Mesendoderm (in vitro differentiated cells): ENCODE measurements around the gene TCL1A.
"Not testable (repeated sequence)": the region's sequence is repeated elsewhere in the genome, so short reads cannot be mapped to it uniquely, and the experiment has no call there.

Experiments used
- DNase-seq: peaks from one replicate; pipeline ENCODE4 v3.0.0; 2013
- H2AK5ac ChIP-seq: 2 replicates; pipeline ENCODE4 v1.6.1; 2013; ENCODE audit warnings: low read length, inconsistent platforms
- H2BK120ac ChIP-seq: 2 replicates; pipeline ENCODE4 v1.6.1; 2013; ENCODE audit warnings: low read depth, mild to moderate bottlenecking, low read length, moderate library complexity, mixed read lengths
- H2BK15ac ChIP-seq: replicated peaks from 2 replicates; pipeline ENCODE4 v1.6.1; 2013; ENCODE audit warnings: low read depth, mild to moderate bottlenecking, moderate library complexity
- H2BK5ac ChIP-seq: 2 replicates; pipeline ENCODE4 v1.6.1; 2013; ENCODE audit warnings: low read length, inconsistent platforms
- H3K18ac ChIP-seq: 2 replicates; pipeline ENCODE4 v1.6.1; 2013; ENCODE audit warnings: mild to moderate bottlenecking, low read length, mixed read lengths
- H3K23ac ChIP-seq: one replicate; pipeline ENCODE4 v1.6.1; 2013; ENCODE audit warnings: low read length
- H3K27ac ChIP-seq: 2 replicates; pipeline ENCODE4 v1.5.1; 2013; ENCODE audit warnings: low read depth, mild to moderate bottlenecking, inconsistent platforms, low read length, moderate library complexity
- H3K27me3 ChIP-seq: 2 replicates; pipeline ENCODE4 v1.6.1; 2013; ENCODE audit warnings: low read length, control low read depth, mild to moderate bottlenecking, inconsistent platforms; ENCODE audit not compliant: insufficient read depth, poor library complexity
- H3K36me3 ChIP-seq: 2 replicates; pipeline ENCODE4 v1.6.1; 2013; ENCODE audit warnings: low read length, inconsistent platforms; ENCODE audit not compliant: control insufficient read depth, insufficient read depth
- H3K4ac ChIP-seq: one replicate; pipeline ENCODE4 v1.6.1; 2013; ENCODE audit warnings: low read depth, mild to moderate bottlenecking, low read length, moderate library complexity
- H3K4me1 ChIP-seq: 2 replicates; pipeline ENCODE4 v1.6.1; 2013; ENCODE audit warnings: low read depth, low read length, inconsistent platforms; ENCODE audit not compliant: control insufficient read depth
- H3K4me2 ChIP-seq: 2 replicates; pipeline ENCODE4 v1.6.1; 2013; ENCODE audit warnings: low read length
- H3K4me3 ChIP-seq: 2 replicates; pipeline ENCODE4 v1.5.1; 2013; ENCODE audit warnings: mild to moderate bottlenecking, low read length
- H3K56ac ChIP-seq: one replicate; pipeline ENCODE4 v1.6.1; 2013; ENCODE audit warnings: low read length
- H3K79me1 ChIP-seq: 2 replicates; pipeline ENCODE4 v1.6.1; 2013; ENCODE audit warnings: low read length, inconsistent platforms
- H3K79me2 ChIP-seq: 2 replicates; pipeline ENCODE4 v1.6.1; 2013; ENCODE audit warnings: mild to moderate bottlenecking, low read length; ENCODE audit not compliant: control insufficient read depth, insufficient read depth
- H3K9ac ChIP-seq: 2 replicates; pipeline ENCODE4 v1.6.1; 2013; ENCODE audit warnings: low read length, inconsistent platforms
- H4K5ac ChIP-seq: one replicate; pipeline ENCODE4 v1.6.1; 2013; ENCODE audit warnings: low read length
- H4K8ac ChIP-seq: one replicate; pipeline ENCODE4 v1.6.1; 2013; ENCODE audit warnings: low read depth, mild to moderate bottlenecking, control low read depth, low read length, moderate library complexity
- WGBS: extraction: QIAGEN DNeasy Blood & Tissue Kit; methylation state at CpG from one replicate; pipeline ENCODE4 v1.1.7; 2013; ENCODE audit warnings: low lambda C conversion rate, missing lambda C conversion rate; ENCODE audit not compliant: insufficient coverage; ENCODE audit errors: extremely low coverage; 5-methylcytosine and 5-hydroxymethylcytosine counted together

The TCL1A gene

DNA sequence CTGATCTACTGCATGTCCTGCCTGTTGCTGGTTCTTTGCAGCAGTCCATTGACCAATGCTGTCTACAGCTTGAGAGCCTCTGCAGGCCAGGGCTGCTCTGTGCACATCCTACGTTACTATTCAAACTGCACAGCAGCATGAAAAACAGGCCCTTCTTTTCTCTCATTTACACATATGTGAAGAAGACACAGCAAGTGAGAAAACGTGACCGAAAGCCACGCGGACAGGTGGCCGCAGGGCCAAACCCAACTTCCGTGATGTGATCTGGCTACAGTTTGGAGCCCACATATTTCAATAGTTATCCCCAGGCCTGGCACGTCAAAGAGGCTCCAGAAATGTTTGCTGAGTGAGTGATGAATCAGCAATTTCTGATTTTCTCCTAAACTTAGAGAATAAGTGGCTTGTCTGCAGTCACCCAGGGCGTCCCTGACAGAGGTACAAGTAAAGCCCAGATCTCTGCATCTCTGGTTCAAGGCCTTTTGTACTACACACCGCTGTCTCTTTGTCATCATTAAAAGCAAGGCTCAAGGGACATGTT lies 45.6 kb downstream of the TCL1A start:
- no peak overlapping the region for H3K56ac ChIP-seq

GRCh38 chr14:95667249-95667693 lies 46.7 kb downstream of the TCL1A start:
- H3K9ac ChIP-seq = no peak overlapping the region
- peaks cover 9% of the 10 kb centered on the region for H3K4me1 ChIP-seq
- DNase-seq = no peak
- no peak overlapping the region for H4K8ac ChIP-seq
- H3K4me3 ChIP-seq = no peak overlapping the region
- H3K27me3 ChIP-seq = no peaks in the 10 kb centered on the region
- no peak overlapping the region for H3K4ac ChIP-seq
- H3K27ac ChIP-seq = no peak overlapping the region
- no peaks in the 10 kb centered on the region for H3K36me3 ChIP-seq
- no peak overlapping the region for H4K5ac ChIP-seq
- no peaks in the 10 kb centered on the region for H3K79me2 ChIP-seq
- H3K56ac ChIP-seq = no peak overlapping the region
- WGBS = no CpG with 5 or more reads among the region's 3 CpGs
- no peak overlapping the region for H2BK15ac ChIP-seq
- H2BK120ac ChIP-seq = no peak overlapping the region
- H3K4me2 ChIP-seq = no peak overlapping the region
- H2BK5ac ChIP-seq = no peak overlapping the region
- H3K18ac ChIP-seq = no peak overlapping the region
- H2AK5ac ChIP-seq = no peak overlapping the region
- no peak overlapping the region for H3K23ac ChIP-seq
- no peaks in the 10 kb centered on the region for H3K79me1 ChIP-seq

More for the DNA sequence above, 45.6 kb downstream of the TCL1A start:
- H2BK15ac ChIP-seq = no peak overlapping the region
- no peak overlapping the region for H3K4ac ChIP-seq
- H3K27me3 ChIP-seq = no peaks in the 10 kb centered on the region
- no peak overlapping the region for H2BK5ac ChIP-seq
- H3K18ac ChIP-seq = no peak overlapping the region
- no peak for DNase-seq
- H3K27ac ChIP-seq = no peak overlapping the region
- no peaks in the 10 kb centered on the region for H3K79me1 ChIP-seq
- no peak overlapping the region for H3K4me3 ChIP-seq
- H2AK5ac ChIP-seq = peak overlapping the region; percentile 76
- H3K23ac ChIP-seq = no peak overlapping the region
- peaks cover 6% of the 10 kb centered on the region for H3K4me1 ChIP-seq
- H3K9ac ChIP-seq = no peak overlapping the region
- no peak overlapping the region for H2BK120ac ChIP-seq
- no peak overlapping the region for H3K4me2 ChIP-seq
- H3K36me3 ChIP-seq = no peaks in the 10 kb centered on the region
- WGBS = no CpG with 5 or more reads among the region's 10 CpGs
- no peak overlapping the region for H4K8ac ChIP-seq
- H4K5ac ChIP-seq = no peak overlapping the region
- H3K79me2 ChIP-seq = no peaks in the 10 kb centered on the region

DNA sequence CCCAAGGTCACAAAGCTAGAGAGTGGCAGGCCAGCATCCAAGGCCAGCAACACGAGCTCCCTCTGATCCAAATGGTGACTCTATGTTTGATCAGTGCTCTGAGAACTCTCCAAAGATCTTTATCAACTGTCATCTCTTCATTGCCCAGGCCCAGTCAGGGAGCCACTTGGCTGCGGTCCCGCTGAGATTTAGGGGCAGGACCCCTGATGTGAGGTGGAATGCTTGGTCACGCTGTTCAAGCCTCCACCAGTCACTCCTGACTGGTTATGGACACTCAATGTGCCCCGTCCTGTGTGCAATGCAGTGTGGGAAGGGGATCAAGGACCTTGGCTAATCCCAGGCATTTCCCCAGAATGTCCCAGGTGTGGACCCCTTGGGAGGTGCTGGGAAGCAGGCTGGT lies 47.5 kb downstream of the TCL1A start:
- no peak overlapping the region for H3K23ac ChIP-seq
- WGBS = no CpG with 5 or more reads among the region's 5 CpGs
- no peak for DNase-seq
- no peak overlapping the region for H3K4me3 ChIP-seq
- H2BK15ac ChIP-seq = no peak overlapping the region
- H3K56ac ChIP-seq = no peak overlapping the region
- no peak overlapping the region for H3K9ac ChIP-seq
- H2BK120ac ChIP-seq = no peak overlapping the region
- H3K79me1 ChIP-seq = no peaks in the 10 kb centered on the region
- no peak overlapping the region for H3K27ac ChIP-seq
- H3K36me3 ChIP-seq = no peaks in the 10 kb centered on the region
- no peaks in the 10 kb centered on the region for H3K79me2 ChIP-seq
- peaks cover 9% of the 10 kb centered on the region for H3K4me1 ChIP-seq
- H2BK5ac ChIP-seq = no peak overlapping the region
- H4K8ac ChIP-seq = no peak overlapping the region
- H3K4ac ChIP-seq = no peak overlapping the region
- no peak overlapping the region for H3K18ac ChIP-seq
- H2AK5ac ChIP-seq = peak overlapping the region; percentile 87
- H3K4me2 ChIP-seq = no peak overlapping the region
- no peaks in the 10 kb centered on the region for H3K27me3 ChIP-seq
- H4K5ac ChIP-seq = no peak overlapping the region

- not testable (repeated sequence) for H2BK120ac ChIP-seq, H3K56ac ChIP-seq, H2BK5ac ChIP-seq, H3K4me3 ChIP-seq, H3K9ac ChIP-seq, H3K27ac ChIP-seq, H2AK5ac ChIP-seq, H3K79me2 ChIP-seq, H3K27me3 ChIP-seq, H3K36me3 ChIP-seq, H2BK15ac ChIP-seq, H4K5ac ChIP-seq, H4K8ac ChIP-seq, H3K4me2 ChIP-seq, H3K4ac ChIP-seq, H3K18ac ChIP-seq, H3K79me1 ChIP-seq, H3K23ac ChIP-seq
- DNase-seq = peak; percentile 58
- WGBS = no CpG with 5 or more reads among the region's 8 CpGs
- H3K4me1 ChIP-seq = peaks cover 17% of the 10 kb centered on the region
Measured at GRCh38 chr14:95665530-95665929, 48.4 kb downstream of the TCL1A start.

- H3K27me3 ChIP-seq = no peaks in the 10 kb centered on the region
- H4K8ac ChIP-seq = no peak overlapping the region
- H3K9ac ChIP-seq = no peak overlapping the region
- no peaks in the 10 kb centered on the region for H3K79me2 ChIP-seq
- H3K4me3 ChIP-seq = no peak overlapping the region
- H3K18ac ChIP-seq = no peak overlapping the region
- H3K4me1 ChIP-seq = peaks cover 21% of the 10 kb centered on the region
- no peaks in the 10 kb centered on the region for H3K79me1 ChIP-seq
- no CpG with 5 or more reads among the region's 8 CpGs for WGBS
- no peak overlapping the region for H2AK5ac ChIP-seq
- no peak for DNase-seq
- H3K23ac ChIP-seq = no peak overlapping the region
- no peak overlapping the region for H3K4me2 ChIP-seq
- no peak overlapping the region for H2BK5ac ChIP-seq
- H3K27ac ChIP-seq = no peak overlapping the region
- no peak overlapping the region for H4K5ac ChIP-seq
- no peak overlapping the region for H2BK15ac ChIP-seq
- H3K4ac ChIP-seq = no peak overlapping the region
- no peak overlapping the region for H2BK120ac ChIP-seq
- no peak overlapping the region for H3K56ac ChIP-seq
- H3K36me3 ChIP-seq = no peaks in the 10 kb centered on the region
Measured at GRCh38 chr14:95664546-95664945, 49.4 kb downstream of the TCL1A start.

GRCh38 chr14:95664066-95664465 lies 49.9 kb downstream of the TCL1A start:
- Histone ChIP-seq H3K56ac (no peak overlapping the region), H2BK15ac (no peak overlapping the region), H3K79me2 (no peaks in the 10 kb centered on the region), H3K4me1 (peaks cover 21% of the 10 kb centered on the region), H2AK5ac (no peak overlapping the region), H3K4ac (no peak overlapping the region), H3K79me1 (no peaks in the 10 kb centered on the region), H3K4me2 (no peak overlapping the region), H2BK120ac (no peak overlapping the region), H4K5ac (no peak overlapping the region), H3K9ac (no peak overlapping the region), H2BK5ac (no peak overlapping the region), H3K27ac (no peak overlapping the region), H3K4me3 (no peak overlapping the region), H3K23ac (no peak overlapping the region), H4K8ac (no peak overlapping the region), H3K27me3 (no peaks in the 10 kb centered on the region), H3K36me3 (no peaks in the 10 kb centered on the region), H3K18ac (no peak overlapping the region)
- DNase-seq = no peak
- WGBS = no CpG with 5 or more reads among the region's 3 CpGs
